Activated CD4-positive, alpha-beta T cell treated with anti-CD3 and anti-CD28 coated beads, Interleukin-2, amount 10 ng/mL, durations not matched to agents 24 days and 14 days (primary cell): ENCODE results near the gene ARHGEF7. TPM values are rescaled to one million over a fixed set of nuclear protein-coding genes. Genes with fewer than 3 reads are reported as not detected.

Source experiments
- DNase-seq: peaks from one replicate; pipeline ENCODE4 v3.0.0; 2022
- H3K27ac Mint-ChIP-seq: one replicate; pipeline ENCODE4 v1.8.0; 2022; ENCODE audit warnings: mild to moderate bottlenecking, mixed read lengths
- H3K27me3 Mint-ChIP-seq: one replicate; pipeline ENCODE4 v1.8.0; 2022; ENCODE audit warnings: mixed read lengths
- H3K36me3 Mint-ChIP-seq: one replicate; pipeline ENCODE4 v1.8.0; 2022; ENCODE audit warnings: low read depth, mild to moderate bottlenecking, mixed read lengths
- H3K4me1 Mint-ChIP-seq: one replicate; pipeline ENCODE4 v1.8.0; 2021; ENCODE audit warnings: mixed read lengths
- H3K4me3 Mint-ChIP-seq: one replicate; pipeline ENCODE4 v1.8.0; 2022; ENCODE audit warnings: mild to moderate bottlenecking, moderate library complexity, mixed read lengths
- H3K9me3 Mint-ChIP-seq: one replicate; pipeline ENCODE4 v1.8.0; 2021; ENCODE audit warnings: mixed read lengths
- intact Hi-C: fragments of 100-400 bp; cut with micrococcal nuclease; formaldehyde crosslinking; loops from one replicate; pipeline ENCODE4 v1.15.1; 2023
- total RNA-seq: library from RNA; stranded (reverse); gene quantifications from 2 replicates; pipeline ENCODE4 v1.2.3, GENCODE V29; 2022

Gene ARHGEF7
- total RNA-seq, 1 donor from 2014 or later: 69.3 TPM

- peaks cover 8% of the 10 kb centered on the region for H3K9me3 Mint-ChIP-seq
- H3K36me3 Mint-ChIP-seq: peaks cover 32% of the 10 kb centered on the region
- H3K4me3 Mint-ChIP-seq: peak overlapping the region; percentile 50
- no peak for DNase-seq
- intact Hi-C loops: loop anchor here (10.0 kb wide), 2 partner anchors 442 to 1428 kb away; partner anchors contain the start of genes ING1 and TUBGCP3
- peaks cover 32% of the 10 kb centered on the region for H3K4me1 Mint-ChIP-seq
- peaks cover 8% of the 10 kb centered on the region for H3K27me3 Mint-ChIP-seq
- H3K27ac Mint-ChIP-seq: peak overlapping the region; percentile 56
Observed at GRCh38 chr13:111156421-111156820, 41.3 kb downstream of the ARHGEF7 start.

GRCh38 chr13:111158136-111158805, 43.2 kb downstream of the ARHGEF7 start:
- peaks cover 42% of the 10 kb centered on the region for H3K36me3 Mint-ChIP-seq

GRCh38 chr13:111159362-111160320, 44.5 kb downstream of the ARHGEF7 start:
- Mint-ChIP-seq H3K27ac (no peak overlapping the region), H3K4me1 (peaks cover 25% of the 10 kb centered on the region), H3K27me3 (no peaks in the 10 kb centered on the region), H3K9me3 (peaks cover 8% of the 10 kb centered on the region), H3K4me3 (no peak overlapping the region), H3K36me3 (peaks cover 48% of the 10 kb centered on the region)
- DNase-seq: no peak
- intact Hi-C loops: loop anchor here (10.0 kb wide), 2 partner anchors 445 to 1425 kb away; partner anchors contain the start of genes ING1 and TUBGCP3

More at GRCh38 chr13:111158136-111158805, 43.2 kb downstream of the ARHGEF7 start:
- Mint-ChIP-seq H3K27ac (no peak overlapping the region), H3K27me3 (no peaks in the 10 kb centered on the region), H3K9me3 (peaks cover 8% of the 10 kb centered on the region), H3K4me1 (peaks cover 30% of the 10 kb centered on the region), H3K4me3 (no peak overlapping the region)
- intact Hi-C loops: loop anchor here (10.0 kb wide), 2 partner anchors 443 to 1427 kb away; partner anchors contain the start of genes ING1 and TUBGCP3
- DNase-seq: no peak

- Mint-ChIP-seq H3K27ac (no peak overlapping the region), H3K4me3 (no peak overlapping the region), H3K4me1 (peaks cover 23% of the 10 kb centered on the region), H3K27me3 (no peaks in the 10 kb centered on the region), H3K36me3 (peaks cover 53% of the 10 kb centered on the region), H3K9me3 (peaks cover 8% of the 10 kb centered on the region)
- DNase-seq: no peak
- intact Hi-C loops: no loop called here
Observed at GRCh38 chr13:111160648-111161047, 45.5 kb downstream of the ARHGEF7 start.

- intact Hi-C loops: no loop called here
- Mint-ChIP-seq H3K27ac (no peak overlapping the region), H3K27me3 (no peaks in the 10 kb centered on the region), H3K4me3 (no peak overlapping the region), H3K4me1 (peaks cover 30% of the 10 kb centered on the region), H3K36me3 (peaks cover 58% of the 10 kb centered on the region), H3K9me3 (peaks cover 8% of the 10 kb centered on the region)
- DNase-seq: no peak
Observed at GRCh38 chr13:111161601-111162600, 46.8 kb downstream of the ARHGEF7 start.

- DNase-seq: no peak
- intact Hi-C loops: no loop called here
- Mint-ChIP-seq H3K4me3 (no peak overlapping the region), H3K27me3 (no peaks in the 10 kb centered on the region), H3K9me3 (peaks cover under 1% of the 10 kb centered on the region), H3K36me3 (peaks cover 69% of the 10 kb centered on the region), H3K27ac (no peak overlapping the region), H3K4me1 (peaks cover 29% of the 10 kb centered on the region)
Observed at GRCh38 chr13:111165241-111166010, 50.3 kb downstream of the ARHGEF7 start.

- Mint-ChIP-seq H3K4me1 (peaks cover 40% of the 10 kb centered on the region), H3K27ac (peak overlapping the region; percentile 69), H3K36me3 (peaks cover 69% of the 10 kb centered on the region), H3K9me3 (no peaks in the 10 kb centered on the region), H3K27me3 (no peaks in the 10 kb centered on the region), H3K4me3 (no peak overlapping the region)
- intact Hi-C loops: no loop called here
- no peak for DNase-seq
Observed at GRCh38 chr13:111166882-111167675, 52.0 kb downstream of the ARHGEF7 start.

- no peak for DNase-seq
- Mint-ChIP-seq H3K4me3 (no peak overlapping the region), H3K27me3 (no peaks in the 10 kb centered on the region), H3K4me1 (peaks cover 39% of the 10 kb centered on the region), H3K27ac (no peak overlapping the region), H3K9me3 (no peaks in the 10 kb centered on the region), H3K36me3 (peaks cover 67% of the 10 kb centered on the region)
- intact Hi-C loops: no loop called here
Observed at GRCh38 chr13:111168107-111168506, 53.0 kb downstream of the ARHGEF7 start.

- intact Hi-C loops: no loop called here
- H3K4me1 Mint-ChIP-seq: peaks cover 42% of the 10 kb centered on the region
- H3K36me3 Mint-ChIP-seq: peaks cover 78% of the 10 kb centered on the region
- H3K9me3 Mint-ChIP-seq: peaks cover 11% of the 10 kb centered on the region
- H3K4me3 Mint-ChIP-seq: no peak overlapping the region
- H3K27me3 Mint-ChIP-seq: no peaks in the 10 kb centered on the region
- H3K27ac Mint-ChIP-seq: no peak overlapping the region
- DNase-seq: no peak
Observed at GRCh38 chr13:111171112-111171511, 56.0 kb downstream of the ARHGEF7 start.

GRCh38 chr13:111171629-111172028, 56.5 kb downstream of the ARHGEF7 start:
- DNase-seq: no peak
- Mint-ChIP-seq H3K4me3 (no peak overlapping the region), H3K36me3 (peaks cover 78% of the 10 kb centered on the region), H3K4me1 (peaks cover 41% of the 10 kb centered on the region), H3K27ac (no peak overlapping the region), H3K27me3 (no peaks in the 10 kb centered on the region), H3K9me3 (peaks cover 11% of the 10 kb centered on the region)
- intact Hi-C loops: no loop called here

- no peak for DNase-seq
- no peaks in the 10 kb centered on the region for H3K27me3 Mint-ChIP-seq
- no peak overlapping the region for H3K4me3 Mint-ChIP-seq
- H3K4me1 Mint-ChIP-seq: peaks cover 58% of the 10 kb centered on the region
- H3K27ac Mint-ChIP-seq: no peak overlapping the region
- intact Hi-C loops: no loop called here
- H3K36me3 Mint-ChIP-seq: peaks cover 70% of the 10 kb centered on the region
- H3K9me3 Mint-ChIP-seq: peaks cover 11% of the 10 kb centered on the region
Observed at GRCh38 chr13:111174377-111175114, 59.4 kb downstream of the ARHGEF7 start.
